ENCODE measurements around the gene ZNF444.
A peak's percentile ranks its signal among the peaks of the same experiment; 100 is the strongest.

The ZNF444 gene

DNA sequence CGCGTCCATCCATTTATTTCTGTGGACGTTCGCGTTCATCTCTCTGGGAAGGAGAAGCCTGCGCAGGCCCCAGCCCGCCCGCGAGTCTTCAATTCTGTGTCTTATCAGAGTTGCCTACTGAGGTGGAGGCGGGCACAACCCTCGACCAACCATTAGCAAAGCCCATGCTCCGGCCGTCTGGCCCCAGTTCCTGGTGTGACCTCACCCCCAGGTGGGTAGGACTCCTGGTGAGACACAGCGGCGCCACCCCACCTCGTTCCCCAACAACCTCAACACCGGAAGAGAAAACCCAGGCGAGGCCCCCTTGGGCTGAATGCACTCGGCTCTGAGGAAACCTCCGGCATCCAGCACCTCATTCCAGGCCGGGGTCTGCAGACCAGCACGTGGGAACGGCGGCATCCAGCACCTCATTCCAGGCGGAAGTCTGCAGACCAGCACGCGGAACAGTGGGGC, 34.7 kb upstream of the ZNF444 start:
- Histone ChIP-seq H3K9me3 (ENCODE audit: low read depth, low read length) (no peaks in the 10 kb centered on the region), H3K4me3 (no peak overlapping the region), H3K9ac (ENCODE audit: insufficient read length) (no peak overlapping the region), H3K36me3 (ENCODE audit: insufficient read depth, low read length) (no peaks in the 10 kb centered on the region), H3K27ac (no peak overlapping the region)
- TF ChIP-seq POLR2AphosphoS5 (IDR thresholded peaks at IDR 0.05; ENCODE audit: borderline replicate concordance, low read depth, low read length) (no peak), EZH2 (IDR thresholded peaks at IDR 0.05) (no peak), FOXP2 (optimal IDR thresholded peaks at IDR 0.05; ENCODE audit: control extremely low read depth, extremely low read length, insufficient read depth) (no peak)
- no peak for DNase-seq (ENCODE audit: low read depth, low spot score)

DNA sequence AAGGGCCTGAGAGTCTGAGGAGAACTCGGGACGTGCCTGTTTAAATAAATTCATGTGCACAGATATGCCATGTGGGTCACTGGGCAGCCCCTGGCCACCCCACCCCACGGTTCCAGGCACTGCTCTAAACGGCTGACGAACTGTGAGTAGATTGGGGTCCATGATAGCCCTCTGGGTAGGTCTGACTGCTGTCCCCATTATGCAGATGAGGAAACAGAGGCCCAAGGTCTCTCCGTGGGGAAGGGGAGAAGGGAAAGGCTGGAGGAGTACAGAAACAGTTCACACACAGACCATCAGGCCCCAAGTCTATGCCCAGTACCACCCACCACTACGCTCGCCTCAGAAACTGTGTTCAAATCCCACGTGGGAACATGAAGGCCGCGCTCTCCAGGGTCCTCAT, 34.1 kb upstream of the ZNF444 start:
- Histone ChIP-seq H3K4me3 (no peak overlapping the region), H3K27ac (no peak overlapping the region)

GRCh38 chr19:56107626-56108351, 33.3 kb upstream of the ZNF444 start:
- TF ChIP-seq POLR2AphosphoS5 (IDR thresholded peaks at IDR 0.05; ENCODE audit: borderline replicate concordance, low read depth, low read length) (no peak), EZH2 (IDR thresholded peaks at IDR 0.05) (no peak), FOXP2 (optimal IDR thresholded peaks at IDR 0.05; ENCODE audit: control extremely low read depth, extremely low read length, insufficient read depth) (no peak)
- Histone ChIP-seq H3K9ac (ENCODE audit: insufficient read length) (no peak overlapping the region), H3K27ac (no peak overlapping the region), H3K4me3 (no peak overlapping the region), H3K9me3 (ENCODE audit: low read depth, low read length) (no peaks in the 10 kb centered on the region), H3K36me3 (ENCODE audit: insufficient read depth, low read length) (no peaks in the 10 kb centered on the region)
- no peak for DNase-seq (ENCODE audit: low read depth, low spot score)

More for the DNA sequence above, 34.1 kb upstream of the ZNF444 start:
- DNase-seq (ENCODE audit: low read depth, low spot score): no peak
- no peak overlapping the region for H3K9ac ChIP-seq (ENCODE audit: insufficient read length)
- no peaks in the 10 kb centered on the region for H3K9me3 ChIP-seq (ENCODE audit: low read depth, low read length)
- TF ChIP-seq FOXP2 (optimal IDR thresholded peaks at IDR 0.05; ENCODE audit: control extremely low read depth, extremely low read length, insufficient read depth) (no peak), POLR2AphosphoS5 (IDR thresholded peaks at IDR 0.05; ENCODE audit: borderline replicate concordance, low read depth, low read length) (no peak), EZH2 (IDR thresholded peaks at IDR 0.05) (no peak)
- H3K36me3 ChIP-seq (ENCODE audit: insufficient read depth, low read length): no peaks in the 10 kb centered on the region

DNA sequence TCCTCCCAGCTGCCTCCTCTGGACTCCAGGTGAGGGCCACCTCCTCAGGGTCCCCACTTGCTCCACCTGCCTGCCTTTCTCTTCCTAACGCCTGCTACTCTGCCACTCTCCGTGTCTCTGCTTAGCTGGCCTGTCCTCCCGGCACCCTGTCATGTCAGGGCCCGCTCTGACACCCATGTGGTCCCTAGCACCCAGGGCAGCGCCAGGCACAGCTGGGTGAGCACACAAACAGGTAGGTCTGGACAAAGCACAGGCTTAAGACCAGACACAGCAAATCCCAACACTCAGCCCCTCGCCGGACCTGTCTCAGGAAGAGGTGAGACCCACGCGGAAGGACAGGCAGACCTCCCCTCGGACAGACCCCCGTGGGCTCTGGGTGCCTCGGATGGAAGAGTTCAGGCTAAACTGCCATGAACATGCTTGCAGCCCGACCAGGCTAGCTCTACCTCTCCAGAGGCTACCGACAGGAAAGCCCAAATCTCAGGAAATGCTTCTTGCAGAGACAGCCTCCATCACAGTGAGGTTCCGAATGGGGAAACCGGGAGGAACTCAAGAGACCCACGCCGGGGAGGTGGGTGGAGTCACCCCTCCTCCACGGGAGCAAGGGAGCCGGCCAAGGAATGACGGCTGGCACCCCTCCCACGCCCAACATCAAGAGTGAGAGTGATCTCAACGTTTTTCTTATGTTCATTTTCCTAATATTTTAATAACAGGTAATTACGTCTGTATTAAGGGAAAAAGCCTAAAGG, 32.5 kb upstream of the ZNF444 start:
- DNase-seq (ENCODE audit: low read depth, low spot score): no peak
- Histone ChIP-seq H3K9me3 (ENCODE audit: low read depth, low read length) (no peaks in the 10 kb centered on the region), H3K9ac (ENCODE audit: insufficient read length) (peak overlapping the region; percentile 26), H3K36me3 (ENCODE audit: insufficient read depth, low read length) (no peaks in the 10 kb centered on the region), H3K4me3 (peak overlapping the region; percentile 58), H3K27ac (peak overlapping the region; percentile 5; the same call in 1 of the 2 replicates)
- TF ChIP-seq EZH2 (IDR thresholded peaks at IDR 0.05): no peak
- TF ChIP-seq POLR2AphosphoS5 (IDR thresholded peaks at IDR 0.05; ENCODE audit: borderline replicate concordance, low read depth, low read length): no peak
- no peak for TF ChIP-seq FOXP2 (optimal IDR thresholded peaks at IDR 0.05; ENCODE audit: control extremely low read depth, extremely low read length, insufficient read depth)

DNA sequence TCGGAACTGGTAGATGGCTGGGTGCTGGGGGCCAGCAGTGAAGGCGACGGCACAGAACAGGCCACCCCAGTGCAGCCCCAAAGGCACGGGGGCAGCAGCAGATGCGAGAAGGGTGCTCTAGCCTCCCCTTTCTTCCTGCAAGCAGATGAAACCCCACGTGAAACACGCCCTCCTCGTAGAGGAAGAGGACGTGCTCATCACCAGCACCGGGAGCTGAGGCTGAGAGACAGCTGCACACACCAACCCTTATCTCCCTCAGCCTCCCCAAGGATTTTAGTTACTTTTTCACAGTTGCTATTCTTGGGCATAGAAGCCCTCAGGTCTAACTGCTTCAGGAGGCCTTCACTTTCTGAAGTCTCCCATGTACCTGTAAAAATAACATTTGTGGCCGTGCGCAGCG, 31.9 kb upstream of the ZNF444 start:
- no peak for DNase-seq (ENCODE audit: low read depth, low spot score)
- H3K9me3 ChIP-seq (ENCODE audit: low read depth, low read length): no peaks in the 10 kb centered on the region
- H3K9ac ChIP-seq (ENCODE audit: insufficient read length): no peak overlapping the region
- H3K27ac ChIP-seq: peak overlapping the region; percentile 5; the same call in 1 of the 2 replicates
- H3K36me3 ChIP-seq (ENCODE audit: insufficient read depth, low read length): no peaks in the 10 kb centered on the region
- H3K4me3 ChIP-seq: peak overlapping the region; percentile 58
- TF ChIP-seq POLR2AphosphoS5 (IDR thresholded peaks at IDR 0.05; ENCODE audit: borderline replicate concordance, low read depth, low read length) (no peak), FOXP2 (optimal IDR thresholded peaks at IDR 0.05; ENCODE audit: control extremely low read depth, extremely low read length, insufficient read depth) (no peak), EZH2 (IDR thresholded peaks at IDR 0.05) (no peak)

GRCh38 chr19:56110515-56111448, 30.3 kb upstream of the ZNF444 start:
- H3K36me3 ChIP-seq (ENCODE audit: insufficient read depth, low read length): no peaks in the 10 kb centered on the region
- no peaks in the 10 kb centered on the region for H3K9me3 ChIP-seq (ENCODE audit: low read depth, low read length)
- no peak overlapping the region for H3K9ac ChIP-seq (ENCODE audit: insufficient read length)
- no peak for TF ChIP-seq EZH2 (IDR thresholded peaks at IDR 0.05)
- no peak overlapping the region for H3K4me3 ChIP-seq
- H3K27ac ChIP-seq: peak overlapping the region; percentile 70
- no peak for DNase-seq (ENCODE audit: low read depth, low spot score)

GRCh38 chr19:56111601-56112312, 29.3 kb upstream of the ZNF444 start:
- Histone ChIP-seq H3K36me3 (ENCODE audit: insufficient read depth, low read length) (no peaks in the 10 kb centered on the region), H3K27ac (no peak overlapping the region), H3K9ac (ENCODE audit: insufficient read length) (no peak overlapping the region), H3K9me3 (ENCODE audit: low read depth, low read length) (no peaks in the 10 kb centered on the region), H3K4me3 (no peak overlapping the region)
- no peak for TF ChIP-seq POLR2AphosphoS5 (IDR thresholded peaks at IDR 0.05; ENCODE audit: borderline replicate concordance, low read depth, low read length)
- TF ChIP-seq FOXP2 (optimal IDR thresholded peaks at IDR 0.05; ENCODE audit: control extremely low read depth, extremely low read length, insufficient read depth): no peak
- TF ChIP-seq EZH2 (IDR thresholded peaks at IDR 0.05): no peak
- DNase-seq (ENCODE audit: low read depth, low spot score): no peak
